HG03571 (cell line): ENCODE data around the gene SLC8A1.

ENCODE experiments used
- ATAC-seq: cut with Tn5 transposase; IDR thresholded peaks from one replicate; pipeline ENCODE4 v1.9.1; 2021; ENCODE audit not compliant: unreplicated experiment

The SLC8A1 gene

DNA sequence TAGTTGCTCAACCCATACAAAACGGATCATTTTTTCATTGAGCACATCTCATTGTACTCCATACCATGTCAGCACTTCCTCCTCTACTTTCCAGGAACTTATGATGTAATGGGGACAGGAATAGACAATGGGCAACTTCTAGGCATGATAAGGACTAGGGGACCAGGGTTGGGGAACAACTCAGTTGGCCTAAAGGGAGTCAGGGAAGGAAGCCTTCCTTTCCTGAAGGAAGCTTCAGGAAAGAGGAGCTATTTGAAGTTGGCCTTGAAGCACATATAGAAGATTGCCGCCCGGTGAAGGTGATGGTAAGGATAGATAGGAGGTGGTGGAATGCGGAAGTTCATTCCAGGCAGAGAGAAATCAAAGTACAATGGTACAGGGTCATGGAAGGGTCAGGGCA, 283.9 kb downstream of the SLC8A1 start:
- ATAC-seq: no peak

DNA sequence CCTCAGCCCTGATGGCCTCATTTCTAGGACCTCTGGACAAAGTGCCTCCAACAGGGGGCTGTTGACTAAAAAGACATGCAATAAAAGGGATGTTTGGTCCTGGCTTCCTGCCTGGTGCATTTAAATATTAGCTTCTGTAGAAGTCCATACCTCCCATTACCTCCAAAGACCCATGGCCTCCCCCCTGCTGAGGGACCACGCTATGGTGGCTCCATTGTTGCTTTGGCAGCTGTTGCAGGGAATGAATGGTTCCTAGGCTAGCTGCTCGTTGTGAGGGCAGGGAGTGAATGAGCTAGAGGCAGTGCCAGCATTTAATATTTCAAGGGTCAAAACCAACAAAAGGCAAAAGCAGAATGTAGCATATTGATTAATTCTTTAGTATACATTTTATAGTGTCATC, 285.9 kb downstream of the SLC8A1 start:
- ATAC-seq: no peak

DNA sequence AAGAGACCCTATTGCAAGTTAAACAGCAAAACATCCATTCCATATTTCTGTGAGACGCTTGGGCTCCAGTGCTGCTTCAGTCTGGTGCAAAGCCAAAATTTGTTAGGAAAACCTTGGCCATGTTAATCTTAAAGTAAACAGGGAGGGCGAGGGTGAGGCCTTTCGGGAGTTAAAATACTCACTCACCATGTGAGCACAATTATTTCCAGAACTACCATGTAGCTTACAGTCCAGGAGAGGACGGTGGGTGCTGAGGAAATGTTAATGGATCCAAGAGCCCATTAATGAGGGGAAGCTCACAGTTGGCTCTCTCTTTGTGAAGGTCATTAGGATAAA, 286.4 kb downstream of the SLC8A1 start:
- ATAC-seq: no peak

DNA sequence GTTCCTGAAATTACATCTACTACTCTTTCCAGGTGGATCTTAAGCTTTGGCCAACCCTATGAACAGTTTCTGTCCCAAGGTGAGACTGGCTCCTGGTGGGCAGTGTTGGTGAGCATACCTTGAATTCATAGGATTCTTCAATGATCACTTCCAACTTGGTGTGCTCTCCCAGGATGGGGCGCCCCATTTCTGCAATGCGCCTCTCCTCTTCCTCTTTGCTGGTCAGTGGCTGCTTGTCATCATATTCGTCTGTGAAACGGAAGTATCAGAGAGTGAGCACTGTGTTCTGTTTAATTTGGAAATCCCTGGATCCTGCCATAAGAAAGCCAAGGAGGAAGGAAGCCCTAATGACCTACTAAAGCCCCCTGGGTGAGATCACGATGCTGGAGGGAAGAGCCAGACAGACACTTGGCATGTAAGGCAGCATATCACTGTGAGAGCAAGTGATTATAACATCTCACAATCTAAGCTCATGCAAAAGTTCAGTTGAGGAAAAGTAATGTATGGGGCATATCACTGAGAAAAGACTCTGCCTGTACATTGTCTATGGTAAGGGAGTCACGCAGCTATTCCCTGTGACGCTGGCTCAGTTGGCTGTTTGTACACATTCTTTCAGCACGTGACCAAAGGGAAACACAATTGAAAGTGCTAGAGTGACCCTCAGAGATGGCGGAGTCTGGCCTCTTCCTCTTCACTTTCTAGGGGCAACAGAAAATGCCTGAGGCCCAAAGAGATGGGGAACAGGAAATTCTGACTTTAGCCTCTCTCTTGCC, 287.0 kb downstream of the SLC8A1 start:
- no peak for ATAC-seq

DNA sequence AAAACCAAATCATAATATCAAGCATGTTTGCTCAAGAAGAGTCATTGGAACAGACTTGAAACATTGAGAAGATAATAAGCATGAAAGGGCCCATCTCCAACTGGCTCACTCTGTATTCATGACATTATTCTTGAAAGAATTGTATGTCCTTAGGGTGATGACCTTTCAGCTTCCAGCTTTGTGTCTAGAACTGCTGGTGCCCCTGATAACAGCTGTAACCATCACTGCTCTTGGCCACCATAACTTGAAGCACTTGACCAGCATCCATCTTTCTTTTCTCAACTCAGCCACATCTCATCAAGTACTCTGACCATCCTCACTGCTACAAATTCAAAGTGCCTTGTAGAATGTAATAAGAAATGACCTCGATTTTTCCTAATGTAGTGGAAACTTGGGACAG, 289.9 kb downstream of the SLC8A1 start:
- no peak for ATAC-seq

DNA sequence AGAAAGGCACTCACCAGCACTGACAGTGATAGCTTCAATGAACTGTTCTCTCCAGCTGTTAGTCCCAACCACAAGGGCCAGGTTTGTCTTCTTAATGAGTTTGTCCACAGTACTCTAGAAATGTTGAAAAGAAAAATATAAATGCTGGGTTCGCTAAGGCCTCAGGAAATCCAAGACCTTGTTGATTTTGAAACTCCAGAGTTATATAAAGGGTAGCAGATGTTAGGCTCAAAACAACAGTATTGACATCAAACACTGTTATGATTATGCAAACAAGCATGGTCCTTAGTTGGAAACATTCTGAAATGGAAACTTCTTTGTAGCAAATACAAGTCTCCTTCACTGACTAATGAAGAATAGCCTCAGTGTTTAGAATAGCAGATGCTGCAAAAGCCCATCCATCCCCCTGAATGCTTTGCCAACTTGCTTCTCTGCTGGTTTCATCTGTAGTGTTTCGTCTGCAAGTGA, 291.1 kb downstream of the SLC8A1 start:
- no peak for ATAC-seq

DNA sequence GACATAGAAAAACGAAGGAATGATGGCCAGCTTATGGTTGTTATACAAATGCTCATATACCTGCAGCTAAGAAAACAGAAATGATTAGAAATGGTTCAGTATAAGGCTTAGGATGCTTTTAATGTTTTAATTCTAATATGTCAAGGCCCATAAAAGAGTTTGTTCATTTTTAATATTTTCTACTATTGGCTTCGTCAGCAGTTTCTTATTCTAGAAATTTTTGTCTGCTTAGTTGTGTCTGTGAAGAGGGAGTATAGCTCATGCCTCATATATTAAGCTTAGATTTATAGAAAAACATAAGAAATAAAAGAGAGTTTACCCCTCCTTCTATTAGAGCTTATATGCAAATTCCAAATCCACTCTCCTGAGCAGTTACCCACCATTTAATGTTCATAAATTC, 292.6 kb downstream of the SLC8A1 start:
- no peak for ATAC-seq

DNA sequence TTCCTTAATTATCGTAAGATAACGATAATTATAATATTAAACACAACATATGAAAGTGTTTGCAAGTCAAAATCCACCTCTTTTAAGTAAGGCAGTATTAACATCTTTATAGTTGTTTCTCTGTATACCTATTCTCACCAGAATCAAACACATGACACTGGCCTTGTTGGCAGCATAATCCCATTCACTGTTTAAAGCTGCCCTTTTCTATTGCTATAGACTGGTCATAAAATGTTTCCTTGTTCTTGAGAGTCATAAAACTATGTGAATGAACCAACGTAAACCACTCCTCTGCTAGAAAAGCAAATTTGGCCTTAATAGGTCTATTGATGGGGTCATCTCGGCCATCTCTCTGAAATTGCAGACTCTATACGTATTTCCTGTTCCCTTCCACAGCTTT, 293.1 kb downstream of the SLC8A1 start:
- ATAC-seq: no peak

DNA sequence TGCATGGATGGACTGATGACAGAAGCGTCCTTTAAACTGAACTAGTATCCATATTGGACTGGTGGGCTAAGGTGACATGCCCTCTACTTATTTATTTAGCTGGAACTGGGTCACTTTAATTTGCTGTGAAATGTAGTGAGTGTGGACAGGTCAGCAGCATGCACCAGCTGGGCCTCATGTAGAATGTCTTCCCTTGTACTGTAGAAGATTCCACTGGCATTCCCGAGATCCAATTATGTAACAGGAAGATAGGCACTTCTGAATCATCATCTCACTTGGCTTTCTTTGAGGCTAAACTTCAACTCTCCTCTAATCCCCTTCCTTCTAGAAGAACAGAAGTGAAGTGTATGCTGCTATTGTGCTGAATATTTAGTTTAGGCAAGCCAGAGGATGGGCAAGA, 296.2 kb downstream of the SLC8A1 start:
- ATAC-seq: no peak

DNA sequence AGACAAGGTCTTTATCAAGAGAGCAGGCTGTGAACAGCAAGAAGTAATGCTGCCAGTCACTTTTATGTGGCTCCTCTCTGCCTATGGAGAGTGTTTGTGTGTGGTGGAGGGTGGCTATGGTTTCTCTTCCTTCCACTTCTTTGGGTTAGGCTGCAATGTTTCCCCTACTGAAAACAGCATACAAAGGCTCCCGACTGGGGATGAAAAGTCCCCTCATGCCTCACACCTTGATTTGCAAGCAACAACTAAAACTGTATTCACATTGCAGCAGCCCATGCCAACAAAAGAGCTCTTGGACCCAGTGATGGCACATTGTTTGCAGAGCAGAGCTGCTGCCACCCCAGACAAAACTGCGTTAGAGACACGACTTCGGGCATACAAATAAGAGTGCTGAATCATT, 301.6 kb downstream of the SLC8A1 start:
- ATAC-seq: no peak

DNA sequence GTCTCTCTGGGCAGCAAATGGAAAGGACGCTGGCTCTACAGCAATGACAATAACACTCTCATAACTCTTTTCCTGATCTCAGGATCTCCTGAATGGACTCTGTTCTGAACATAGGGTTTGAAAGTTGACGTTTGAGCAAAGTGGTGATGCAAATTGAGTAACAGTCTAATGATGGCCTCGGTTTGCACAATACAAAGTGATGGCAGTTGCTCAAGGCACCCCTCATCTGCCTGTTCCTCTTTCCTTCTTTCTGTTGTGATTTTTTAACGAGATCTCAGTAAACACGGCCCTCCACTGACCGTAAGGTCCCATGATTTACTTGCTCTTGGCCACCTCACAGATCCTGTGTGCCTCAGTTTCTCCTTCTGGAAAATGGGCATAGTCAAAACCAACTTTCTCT, 303.6 kb downstream of the SLC8A1 start:
- no peak for ATAC-seq

DNA sequence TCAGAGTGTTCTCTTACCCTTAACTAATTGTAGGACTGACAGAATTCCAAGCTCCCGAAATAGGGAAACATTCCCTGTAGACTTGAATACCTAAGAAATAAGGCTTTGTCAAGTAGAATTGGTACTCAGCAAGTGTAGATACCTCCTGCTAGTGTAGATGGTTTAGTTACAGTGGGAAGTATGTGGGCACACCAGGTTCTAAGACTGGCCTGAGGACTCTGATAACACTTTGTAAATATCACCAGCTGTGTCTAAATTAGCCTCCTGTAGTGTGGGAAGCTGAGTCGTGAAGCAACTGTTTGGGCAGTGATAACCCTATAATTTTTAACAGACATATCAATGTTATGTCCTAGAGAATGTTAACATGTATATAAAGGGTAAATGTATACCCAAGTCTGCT, 304.5 kb downstream of the SLC8A1 start:
- ATAC-seq: no peak

DNA sequence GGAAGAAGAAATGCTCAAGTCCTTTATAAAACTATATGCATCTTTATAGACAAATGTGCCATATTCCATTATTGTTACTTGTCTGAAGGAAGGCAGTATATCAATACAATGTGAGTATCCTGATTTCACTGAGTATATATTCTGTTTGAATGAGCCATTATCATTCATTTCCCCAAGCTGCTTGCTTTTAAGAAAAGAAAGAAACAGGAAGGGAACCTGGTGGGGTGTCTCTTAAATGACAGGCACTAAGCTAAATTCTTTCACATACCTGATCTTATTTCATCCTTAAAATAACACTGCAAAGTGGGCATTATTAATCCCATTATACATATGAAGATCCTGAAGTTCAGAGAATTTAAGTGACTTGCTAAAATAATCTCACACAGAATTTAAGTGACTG, 307.9 kb downstream of the SLC8A1 start:
- ATAC-seq: no peak

DNA sequence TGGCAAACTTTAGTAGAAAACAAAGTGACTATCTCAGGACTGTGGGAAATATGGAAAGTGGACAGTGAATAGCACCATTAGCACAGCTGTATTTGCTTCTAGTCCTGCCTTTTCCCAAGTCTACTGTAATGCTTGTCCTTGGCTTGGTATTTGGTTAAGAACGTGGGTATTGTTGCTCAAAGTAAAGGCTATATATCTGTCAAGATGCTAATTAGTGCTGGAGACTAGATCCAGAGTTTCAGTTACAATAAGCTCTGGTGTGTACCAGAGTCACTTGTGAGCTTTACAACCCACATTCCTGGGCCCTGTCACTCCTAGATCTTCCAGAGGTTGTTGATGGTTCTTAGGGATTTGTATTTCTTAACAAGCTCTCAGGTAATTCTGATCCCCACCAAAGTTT, 313.6 kb downstream of the SLC8A1 start:
- no peak for ATAC-seq

DNA sequence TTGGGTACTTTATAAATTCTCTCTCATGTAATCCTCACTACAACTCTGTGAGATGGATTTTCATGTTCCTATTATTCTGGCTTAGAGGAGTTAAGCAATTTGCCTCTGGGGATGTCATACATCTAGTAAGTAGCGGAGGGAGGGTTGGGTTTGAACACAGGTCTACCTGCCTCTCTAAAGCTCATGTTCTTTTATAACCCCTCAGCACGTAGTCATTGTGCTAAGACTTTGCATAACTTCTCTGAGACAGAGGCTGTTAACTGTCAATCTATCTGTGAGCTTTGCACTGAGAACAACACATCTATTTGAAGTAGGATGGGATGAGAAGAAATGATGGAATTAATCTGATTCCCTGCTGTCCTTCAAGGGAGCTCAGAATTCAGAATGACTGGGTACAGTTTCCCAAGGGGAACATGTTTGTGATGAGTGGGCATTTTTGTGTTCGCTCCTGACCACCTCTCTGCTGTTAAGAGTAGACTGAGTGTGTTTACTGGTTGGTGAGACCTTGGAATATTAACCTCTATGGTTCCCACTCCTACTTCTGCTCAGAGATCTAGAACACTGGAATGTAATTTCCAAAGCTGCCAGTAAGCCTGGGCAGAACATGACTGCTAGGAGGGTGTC, 320.7 kb downstream of the SLC8A1 start:
- no peak for ATAC-seq

DNA sequence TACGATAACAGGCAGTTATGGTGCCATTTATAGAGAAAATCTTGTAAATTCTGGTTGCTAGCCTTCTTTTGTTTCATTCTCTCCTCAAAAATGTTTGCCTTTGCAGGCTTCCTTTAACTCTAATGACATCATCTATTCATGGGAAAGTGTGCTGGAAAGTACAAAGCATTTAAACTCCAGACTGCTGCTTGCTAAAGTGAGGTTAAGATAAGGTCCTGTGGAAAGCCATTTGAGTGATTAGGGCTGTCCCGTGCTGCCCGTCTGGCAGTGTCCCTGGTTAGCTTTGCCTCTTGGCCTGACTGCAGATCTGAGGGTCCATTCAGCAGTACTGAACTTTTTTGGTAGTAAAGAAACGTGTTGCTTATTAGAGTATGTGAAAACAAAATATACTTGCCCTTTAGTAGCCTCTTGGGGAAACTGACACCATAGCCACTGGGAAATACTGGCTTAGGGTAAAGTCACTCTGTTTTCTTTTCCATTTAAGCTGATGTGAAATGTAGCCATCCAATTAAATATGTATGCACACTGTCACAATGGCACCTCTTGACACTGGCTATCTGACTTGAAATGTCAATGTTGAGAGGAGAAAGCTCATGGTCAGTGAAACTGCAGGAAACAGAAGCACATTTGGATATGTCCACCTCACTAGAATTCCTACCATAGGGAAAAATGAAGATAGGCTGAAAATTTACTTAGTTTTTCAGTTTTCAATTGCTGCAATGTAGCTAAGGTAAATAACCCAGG, 321.5 kb downstream of the SLC8A1 start:
- no peak for ATAC-seq

DNA sequence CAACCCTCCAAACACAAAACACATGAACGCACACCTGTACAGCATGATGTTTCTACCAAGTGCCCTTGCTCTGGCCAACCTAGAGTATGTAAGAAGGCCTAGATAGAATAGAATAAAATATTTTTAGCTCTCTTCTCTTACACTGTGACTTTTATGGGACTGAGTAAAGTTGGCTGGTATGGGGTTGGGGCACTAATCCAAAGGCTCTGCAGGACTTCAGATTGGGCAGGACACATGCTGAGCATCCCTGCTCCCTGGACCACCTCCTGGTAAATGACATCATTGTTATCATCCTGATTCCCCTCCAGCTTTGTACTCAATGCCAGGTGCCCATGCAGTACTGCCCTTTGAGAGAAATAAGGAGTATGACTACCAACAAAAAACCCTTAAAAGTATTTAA, 322.2 kb downstream of the SLC8A1 start:
- ATAC-seq: no peak

DNA sequence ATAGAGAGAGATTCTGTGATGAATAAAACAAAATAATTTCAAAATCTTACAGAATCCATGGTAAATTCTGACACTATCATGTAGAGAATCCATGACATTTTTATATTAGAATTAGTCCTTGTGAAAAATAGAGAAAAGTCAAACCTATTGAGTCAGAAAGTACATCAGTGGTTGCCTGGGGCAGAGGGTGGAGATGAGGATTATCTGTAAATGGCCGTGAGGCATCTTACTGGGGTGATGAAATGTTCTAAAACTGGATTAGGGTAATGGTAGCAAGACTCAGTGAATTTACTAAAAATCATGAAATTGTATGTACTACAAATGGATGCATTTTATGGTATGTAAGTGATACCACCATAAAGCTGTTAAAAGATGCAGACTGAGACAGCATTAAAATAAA, 323.1 kb downstream of the SLC8A1 start:
- no peak for ATAC-seq

DNA sequence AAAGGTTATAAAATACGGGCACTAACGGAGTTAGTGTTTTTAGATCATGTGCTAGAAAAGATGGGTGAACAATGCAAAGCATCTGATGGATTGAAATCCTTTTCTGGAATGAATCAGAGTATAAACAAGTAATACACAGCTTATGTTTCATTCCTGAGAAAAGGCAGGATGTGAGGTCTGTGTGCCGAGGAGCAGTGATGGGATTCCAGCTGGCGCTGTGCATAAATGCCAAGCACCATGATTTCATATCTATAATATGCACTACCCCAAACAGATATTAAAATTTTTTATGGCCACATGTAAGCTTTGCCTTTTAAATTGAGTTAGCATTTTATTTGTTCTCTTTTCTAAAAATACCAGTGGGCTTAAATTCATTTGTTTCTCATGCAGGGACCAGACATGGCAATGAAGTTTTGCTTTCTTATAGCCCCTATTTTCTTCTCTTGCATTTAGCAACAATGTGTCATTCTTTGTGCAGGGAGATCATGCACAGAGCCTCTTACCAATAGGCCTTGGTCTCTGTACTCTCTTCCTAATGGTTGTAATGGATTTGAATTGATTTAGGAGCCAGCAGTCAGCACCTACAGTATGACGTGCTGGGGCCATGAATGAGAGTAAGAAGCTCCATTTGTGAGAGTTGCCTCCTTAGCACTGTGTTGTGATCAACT, 323.9 kb downstream of the SLC8A1 start:
- ATAC-seq: no peak

DNA sequence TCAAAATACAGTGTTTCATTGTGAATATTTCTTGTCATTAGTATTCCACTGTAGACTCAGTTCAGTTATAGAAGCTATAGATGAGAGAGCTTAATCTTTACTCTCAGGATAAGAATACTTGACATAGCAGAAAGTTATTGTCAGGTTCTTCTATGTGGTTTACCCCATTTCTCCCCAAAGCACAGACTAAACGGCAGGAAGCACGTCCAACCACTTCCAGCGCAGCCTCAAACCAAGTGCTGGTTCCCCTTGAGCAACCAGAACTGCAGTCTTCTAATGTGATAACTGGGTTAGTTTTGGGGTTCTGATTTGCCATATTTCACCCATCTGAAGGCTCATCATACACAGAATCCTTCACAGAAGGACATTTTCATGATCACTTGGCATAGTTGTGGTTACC, 324.7 kb downstream of the SLC8A1 start:
- no peak for ATAC-seq

DNA sequence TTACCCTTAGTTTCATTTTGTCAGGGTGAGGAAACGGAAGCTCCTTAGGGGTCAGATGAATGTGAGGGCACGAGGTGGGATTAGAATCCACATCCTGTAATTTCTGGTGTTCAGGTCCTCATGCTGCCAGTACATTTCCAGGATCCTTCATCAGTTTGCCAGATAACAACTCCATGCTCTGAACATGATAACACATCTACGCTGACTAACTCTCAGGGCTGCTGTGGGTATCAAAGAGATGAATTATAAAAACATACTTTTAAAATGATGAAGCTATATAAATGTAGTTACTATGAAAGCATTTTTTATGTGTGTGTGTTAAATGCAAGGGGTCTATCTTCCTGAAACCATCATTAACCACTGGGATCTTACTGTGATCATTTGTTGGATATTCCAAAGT, 325.9 kb downstream of the SLC8A1 start:
- ATAC-seq: no peak

DNA sequence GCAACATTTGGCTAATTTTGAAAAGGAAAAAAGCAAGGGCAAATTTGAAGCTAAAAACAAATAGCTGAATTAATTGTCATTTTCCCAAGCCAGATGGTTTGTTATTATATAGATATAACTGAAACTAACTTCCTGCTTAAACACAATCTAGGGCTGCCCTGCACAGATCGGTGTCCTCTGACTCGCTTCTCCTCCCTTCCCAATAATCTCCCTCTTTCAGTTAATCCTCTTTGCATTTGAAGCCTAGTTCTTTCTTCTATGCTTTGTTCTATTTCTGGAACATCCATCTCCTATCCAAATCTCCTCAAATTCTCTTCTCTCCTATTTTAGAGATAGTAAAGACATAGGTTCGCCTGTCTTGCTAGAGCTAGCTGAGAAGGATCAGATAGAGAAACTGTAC, 328.1 kb downstream of the SLC8A1 start:
- no peak for ATAC-seq
